ENCODE measurements around the gene C6orf89.
"Not testable (repeated sequence)": the region's sequence is repeated elsewhere in the genome, so short reads cannot be mapped to it uniquely, and the experiment has no call there.

Gene C6orf89

DNA sequence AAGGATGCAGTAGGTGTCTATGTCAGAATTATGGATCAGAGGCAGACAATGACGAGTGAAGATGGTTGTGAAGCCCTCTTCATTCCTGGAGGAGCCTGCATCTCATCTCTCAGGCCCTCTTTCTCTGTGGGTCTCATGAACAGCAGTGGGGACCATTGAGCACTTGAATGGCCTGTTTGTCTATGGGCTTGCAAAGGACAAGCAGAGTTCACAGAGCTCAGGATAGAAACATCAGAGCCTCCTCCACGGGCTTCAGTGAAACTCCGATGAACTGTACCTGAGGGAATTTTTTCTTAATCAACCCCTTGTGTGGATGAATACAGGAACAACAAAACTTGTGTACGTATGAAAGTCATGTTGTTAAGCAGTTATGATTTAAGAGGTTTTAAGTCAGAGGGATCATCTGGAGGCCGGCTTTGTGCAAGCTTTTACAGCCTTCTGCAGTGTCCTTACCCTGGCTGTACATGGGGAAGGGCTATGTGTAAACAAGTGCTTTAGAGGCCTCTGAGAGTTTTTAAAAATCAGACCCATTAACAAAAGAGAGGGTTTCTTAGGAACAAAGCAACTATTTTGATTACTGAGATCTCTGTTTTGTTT is 39.1 kb downstream of the C6orf89 start:
- no peak for DNase-seq

DNA sequence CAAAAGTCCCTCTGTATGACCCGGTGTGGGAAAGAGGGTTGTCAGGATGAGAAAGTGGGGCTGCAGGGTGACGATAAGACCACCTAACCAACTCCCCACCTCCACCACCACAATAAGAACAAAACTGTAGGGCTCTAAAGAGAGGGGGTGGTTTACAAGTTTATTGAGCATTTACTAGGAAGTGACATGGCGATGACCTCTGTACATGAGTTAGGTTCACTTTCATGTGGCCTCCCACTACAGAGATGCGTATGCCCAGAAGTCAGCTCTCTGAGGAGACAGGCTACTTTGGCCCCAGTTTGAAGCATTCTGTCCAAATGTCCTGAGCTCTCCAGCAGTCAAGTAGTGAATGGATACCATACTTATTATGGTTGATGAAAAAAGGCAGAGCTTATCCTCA is 40.1 kb downstream of the C6orf89 start:
- no peak for DNase-seq

DNA sequence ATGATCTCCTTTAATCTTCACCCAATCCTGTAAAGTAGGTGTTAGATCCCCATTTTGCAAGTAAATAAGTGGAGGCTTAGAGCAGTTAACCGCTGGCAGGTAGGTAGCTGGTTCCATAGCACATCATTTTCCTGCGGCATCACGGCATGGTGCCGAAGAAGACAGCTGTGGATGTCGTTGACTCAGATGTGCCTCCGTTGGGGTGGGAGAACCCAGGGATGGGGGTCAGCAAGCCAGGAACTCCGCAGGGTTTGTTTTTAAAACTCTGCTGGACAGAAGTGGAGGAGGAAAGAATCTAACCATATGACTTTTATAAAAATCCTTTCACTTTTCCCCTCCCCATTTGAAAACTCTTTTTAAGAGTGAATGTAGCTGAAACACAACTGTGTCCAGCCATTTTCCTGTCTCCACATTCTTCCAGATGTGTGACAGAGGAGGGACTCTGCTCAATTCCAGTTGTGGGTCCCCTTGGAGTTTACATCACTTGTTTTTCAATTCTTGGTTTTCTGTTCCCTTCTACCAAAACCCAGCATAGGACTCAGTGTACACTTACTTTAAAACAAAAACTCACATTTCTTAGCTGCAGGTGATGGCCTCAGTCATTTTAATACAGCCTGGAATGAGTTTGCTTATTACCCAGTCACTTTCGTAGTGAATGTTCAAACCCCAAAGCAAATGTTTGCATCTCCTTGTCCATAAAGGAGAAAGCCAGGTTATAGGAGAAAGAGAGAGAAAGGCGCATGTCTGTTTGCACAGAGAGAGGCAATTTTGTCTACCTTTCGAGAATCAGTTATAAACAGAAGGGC is 41.2 kb downstream of the C6orf89 start:
- DNase-seq, result no peak

DNA sequence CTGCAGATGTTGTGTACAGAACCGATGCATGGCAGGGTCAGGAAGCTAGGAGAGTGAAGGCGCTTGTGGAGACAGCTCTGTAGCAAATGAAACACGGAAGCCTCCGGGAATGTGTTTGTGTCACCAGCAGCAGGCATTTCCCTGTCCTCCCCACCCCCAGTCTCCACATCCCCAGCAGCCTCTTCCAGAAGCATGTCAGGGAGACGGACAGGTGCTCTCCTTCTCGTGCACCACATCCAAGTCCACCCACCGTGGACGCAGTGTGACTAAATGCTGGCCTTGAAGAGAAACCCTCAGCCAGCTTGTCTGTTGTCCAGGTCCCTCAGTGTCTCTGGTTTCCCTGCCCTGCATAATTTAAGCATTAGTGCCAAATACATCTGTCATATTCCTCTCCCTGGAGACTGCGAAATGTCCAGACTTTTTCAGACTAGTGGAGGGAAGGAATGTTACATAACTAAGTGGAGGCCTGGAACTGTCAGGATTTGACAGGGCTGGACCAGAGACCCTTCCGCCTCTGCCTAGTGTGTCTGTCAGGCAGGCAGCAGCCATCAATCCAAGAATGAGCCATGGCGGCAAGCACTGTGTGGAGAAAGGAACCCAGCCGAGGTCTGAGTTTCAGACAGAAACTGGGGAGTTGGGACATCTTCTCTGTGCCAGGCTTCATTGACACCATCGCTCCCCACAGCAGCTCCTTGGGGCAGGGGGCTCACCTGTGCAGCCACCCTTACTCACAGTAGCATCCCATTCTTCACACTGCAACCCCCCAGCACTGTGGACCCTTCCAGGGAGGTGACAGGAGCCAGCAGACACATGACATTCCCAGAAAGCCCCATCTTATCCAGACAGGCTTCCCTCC is 42.2 kb downstream of the C6orf89 start:
- no peak for DNase-seq

DNA sequence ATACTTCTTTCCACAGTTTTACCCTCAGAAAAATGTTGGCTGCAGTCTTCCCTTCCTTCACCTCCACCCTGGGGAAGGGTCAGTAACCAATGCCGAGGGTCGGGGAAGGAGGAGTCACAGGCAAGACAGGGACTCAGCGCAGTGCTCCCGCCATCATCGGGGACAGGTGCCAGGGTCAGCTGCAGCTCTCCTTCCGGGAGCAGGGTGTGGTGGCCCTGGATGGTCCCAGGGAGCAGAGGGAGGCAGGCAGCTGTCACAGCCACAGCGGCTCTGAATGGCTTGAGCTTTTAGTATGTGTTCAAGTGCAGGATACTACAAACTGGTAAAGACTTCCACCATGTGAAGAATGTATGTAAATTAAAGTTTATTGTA is 42.8 kb downstream of the C6orf89 start:
- no peak for DNase-seq

DNA sequence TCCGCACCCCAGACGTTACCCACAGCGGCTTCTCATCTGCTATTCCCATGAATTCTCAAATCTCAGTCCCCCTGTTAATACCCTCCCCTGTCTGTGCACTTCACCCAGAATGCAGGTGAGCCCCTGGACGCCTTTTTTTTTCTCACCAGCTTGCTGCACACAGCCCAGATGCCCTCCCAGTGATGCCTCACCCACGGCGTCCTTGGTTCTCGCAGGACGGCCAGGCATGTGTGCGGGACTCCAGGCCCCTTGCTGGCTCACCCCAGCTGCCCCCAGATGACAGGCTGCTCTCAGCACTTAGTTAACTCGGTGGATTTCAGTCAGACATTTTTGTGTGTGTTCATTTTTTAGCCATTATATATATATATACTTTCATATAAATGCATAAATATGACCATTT is 43.4 kb downstream of the C6orf89 start:
- DNase-seq, result no peak

DNA sequence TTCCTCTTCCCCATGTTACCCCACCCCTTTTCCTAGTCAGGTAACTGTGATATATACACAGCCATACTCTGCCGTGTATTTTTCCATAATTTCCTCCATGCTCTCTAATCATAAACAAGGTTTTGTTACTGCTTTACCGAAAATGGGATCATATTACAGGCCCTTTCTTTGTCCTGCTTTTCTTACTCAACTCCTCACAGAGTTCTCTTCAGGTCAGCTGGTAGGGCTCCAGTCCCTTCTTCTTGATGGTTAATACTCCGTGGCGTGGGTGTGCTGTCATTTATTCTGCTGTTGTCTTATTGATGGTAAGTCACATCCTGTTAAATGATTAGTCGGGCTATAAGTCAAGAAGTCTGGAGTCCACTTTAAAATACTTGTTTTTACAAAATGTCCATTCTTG is 43.9 kb downstream of the C6orf89 start:
- DNase-seq, result no peak

DNA sequence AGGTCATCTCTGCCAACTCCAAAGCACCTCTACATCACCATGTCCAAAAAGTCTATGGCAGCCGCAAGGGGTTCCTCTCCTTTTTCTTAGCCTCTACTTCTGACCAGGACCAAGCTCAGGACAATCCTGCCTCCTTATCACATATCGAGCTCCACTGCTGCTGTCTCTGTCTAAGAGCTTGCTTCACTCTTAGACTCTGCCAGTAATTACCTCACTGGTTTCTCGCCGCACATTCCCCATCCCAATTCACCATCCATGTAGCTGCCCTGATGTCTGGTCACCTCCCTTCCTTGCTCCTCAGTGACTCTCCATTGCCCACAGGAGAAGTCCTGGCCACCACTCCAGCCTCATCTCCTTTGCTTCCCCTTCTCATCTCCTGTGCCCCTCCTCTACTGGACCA is 44.7 kb downstream of the C6orf89 start:
- DNase-seq, result no peak

DNA sequence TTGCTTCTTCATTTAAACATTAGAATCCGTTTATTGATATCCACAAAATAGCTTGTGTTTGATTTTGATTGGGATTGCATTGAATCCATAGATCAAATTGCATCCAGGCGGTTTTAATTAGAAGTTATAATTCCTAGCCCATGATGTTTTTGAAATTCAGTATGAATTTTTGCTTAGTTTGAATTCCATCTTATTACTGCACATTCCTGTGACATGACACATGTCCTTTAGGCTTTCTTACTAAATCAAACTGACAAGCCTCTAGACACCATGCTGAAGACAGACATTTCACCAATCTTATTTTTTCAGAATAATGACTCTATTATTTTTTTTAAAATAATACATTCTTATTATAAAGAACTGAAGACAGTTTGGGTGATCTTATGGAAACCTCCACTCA is 47.4 kb downstream of the C6orf89 start:
- no peak for DNase-seq

DNA sequence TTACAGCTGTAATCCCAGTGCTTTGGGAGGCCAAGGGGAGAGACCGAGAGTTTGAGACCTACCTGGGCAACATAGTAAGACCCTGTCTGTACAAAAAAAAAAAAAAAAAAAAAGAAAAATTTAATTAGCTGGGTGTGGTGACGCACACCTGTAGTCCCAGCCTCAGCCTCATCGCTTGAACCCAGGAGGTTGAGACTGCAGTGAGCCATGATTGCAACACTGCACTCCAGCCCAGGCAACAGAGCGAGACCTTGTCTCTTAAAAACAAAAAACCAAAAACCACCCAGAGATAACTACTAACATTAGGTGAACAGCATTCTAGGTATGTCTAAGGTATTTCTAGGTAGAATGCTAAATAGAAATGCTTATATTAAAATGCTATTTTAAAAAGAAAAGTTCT is 47.8 kb downstream of the C6orf89 start:
- no peak for DNase-seq

DNA sequence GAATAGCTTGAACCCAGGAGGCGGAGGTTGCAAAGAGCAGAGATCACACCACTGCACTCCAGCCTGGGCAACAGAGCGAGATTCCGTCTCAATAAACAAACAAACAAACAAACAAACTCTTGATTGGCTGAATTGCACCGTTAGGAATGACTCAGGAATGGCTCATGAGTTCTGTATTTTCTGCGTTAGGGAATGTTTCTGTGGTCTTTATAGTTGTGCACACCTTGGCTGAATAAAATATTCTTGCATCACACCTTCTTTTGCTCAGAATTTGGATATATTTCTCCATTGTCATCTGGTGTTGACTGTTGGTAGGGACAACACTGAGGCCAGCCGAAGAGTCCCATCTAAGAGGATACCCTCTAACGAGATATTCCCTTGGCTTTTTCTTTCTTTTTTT is 49.1 kb downstream of the C6orf89 start:
- DNase-seq, result no peak

DNA sequence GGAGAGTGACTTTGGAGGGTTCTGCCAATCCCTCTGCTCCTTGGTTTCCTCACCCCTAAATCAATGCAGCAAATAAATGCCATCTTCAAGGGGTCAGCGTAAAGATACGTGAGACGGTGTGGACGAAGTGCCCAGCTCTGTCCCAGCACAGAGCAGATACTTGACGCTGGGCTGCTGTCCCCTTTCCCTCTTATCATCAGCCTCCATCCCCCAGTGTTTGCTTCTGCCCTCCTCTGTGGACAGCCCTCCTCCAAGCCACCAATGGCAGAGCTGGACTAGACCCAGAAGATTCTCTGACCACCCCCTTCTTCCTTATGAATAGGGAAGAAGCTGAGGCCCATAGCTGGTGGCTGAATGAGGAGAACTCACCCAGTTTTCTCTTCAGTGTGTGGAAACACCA is 51.1 kb downstream of the C6orf89 start:
- DNase-seq, result no peak

DNA sequence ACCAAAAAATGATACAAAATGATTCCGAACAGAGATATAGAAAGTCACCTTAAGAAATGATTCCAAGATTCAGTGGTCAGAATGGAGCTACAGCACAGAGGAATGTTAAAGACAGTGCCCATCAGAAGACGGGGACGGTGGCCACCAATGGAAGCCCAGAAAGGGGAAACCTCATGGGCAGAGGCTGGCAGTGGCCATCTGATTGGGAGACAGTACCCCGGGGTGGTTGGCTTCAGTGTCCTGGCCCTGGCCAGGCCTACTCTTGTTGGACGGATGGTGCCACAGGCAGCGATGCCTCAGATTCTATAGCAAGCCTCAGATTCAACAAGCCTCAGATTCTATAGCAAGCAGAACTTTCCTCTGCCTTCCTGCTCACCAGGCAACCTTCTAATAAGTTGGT is 52.1 kb downstream of the C6orf89 start:
- no peak for DNase-seq

DNA sequence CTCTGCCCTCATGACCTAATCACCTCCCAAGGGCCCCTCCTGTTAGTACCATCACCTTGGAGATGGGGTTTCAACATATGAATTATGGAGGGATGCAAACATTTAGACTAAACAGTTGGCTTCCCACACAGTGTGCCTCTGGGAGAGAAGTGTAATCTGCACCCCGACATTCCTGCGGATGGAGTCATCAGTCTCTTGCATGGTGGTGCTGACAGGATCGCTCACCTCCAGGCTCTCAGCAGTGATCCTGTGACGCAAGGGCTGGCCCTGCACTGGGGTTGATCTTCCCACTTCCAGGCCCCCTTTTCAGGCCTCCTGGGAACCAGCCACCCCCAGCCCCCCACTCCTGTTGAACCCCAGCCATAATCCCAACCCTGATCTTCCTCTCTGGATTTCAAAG is 52.8 kb downstream of the C6orf89 start:
- DNase-seq, result no peak

DNA sequence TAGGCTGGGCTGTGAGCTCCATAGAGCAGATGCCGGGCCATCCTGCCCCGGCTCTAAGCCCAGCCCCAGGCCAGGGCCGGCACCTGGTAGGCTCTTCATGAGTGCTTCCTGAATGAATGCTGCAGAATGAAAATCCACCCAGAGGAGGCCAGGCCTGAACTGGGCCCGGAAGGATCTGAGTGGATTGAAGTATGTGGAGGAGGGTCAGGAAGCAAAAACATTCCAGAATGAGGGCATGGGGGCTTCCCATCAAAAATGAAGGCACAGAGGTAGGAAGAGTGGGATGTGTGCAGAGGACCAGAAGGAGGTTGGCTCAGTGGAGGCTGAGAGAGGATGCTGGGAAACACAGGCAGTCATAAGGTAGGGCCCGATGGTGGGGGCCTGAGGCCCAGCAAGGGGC is 53.3 kb downstream of the C6orf89 start:
- not testable (repeated sequence) for DNase-seq

DNA sequence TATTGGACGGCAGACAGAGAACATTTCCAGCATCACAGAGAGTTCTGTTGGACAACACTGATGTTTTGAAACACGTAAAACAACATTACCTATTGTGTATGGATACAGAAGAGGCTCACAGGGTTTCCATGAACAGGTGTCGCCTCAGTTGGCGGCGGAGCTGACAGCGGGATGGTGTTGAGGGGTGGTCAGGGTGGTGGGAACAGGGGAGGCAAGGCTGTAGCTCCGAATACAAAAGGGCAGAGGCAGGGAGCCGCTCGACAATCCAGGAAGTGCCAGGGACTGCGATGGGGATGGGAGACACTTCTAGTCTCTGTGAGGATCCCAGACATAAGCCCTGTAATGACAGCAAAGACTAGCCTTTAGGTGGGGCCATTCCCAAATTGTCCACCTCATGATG is 54.3 kb downstream of the C6orf89 start:
- DNase-seq, result no peak

DNA sequence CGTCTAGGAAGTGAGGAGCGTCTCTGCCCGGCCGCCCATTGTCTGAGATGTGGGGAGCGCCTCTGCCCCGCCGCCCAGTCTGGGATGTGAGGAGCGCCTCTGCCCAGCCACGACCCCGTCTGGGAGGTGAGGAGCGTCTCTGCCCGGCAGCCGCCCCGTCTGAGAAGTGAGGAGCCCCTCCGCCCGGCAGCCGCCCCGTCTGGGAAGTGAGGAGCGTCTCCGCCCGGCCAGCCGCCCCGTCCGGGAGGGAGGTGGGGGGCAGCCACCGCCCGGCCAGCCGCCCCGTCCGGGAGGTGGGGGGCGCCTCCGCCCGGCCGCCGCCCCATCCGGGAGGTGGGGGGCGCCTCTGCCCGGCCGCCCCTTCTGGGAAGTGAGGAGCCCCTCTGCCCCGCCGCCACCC is 55.8 kb downstream of the C6orf89 start:
- DNase-seq, result not testable (repeated sequence)

DNA sequence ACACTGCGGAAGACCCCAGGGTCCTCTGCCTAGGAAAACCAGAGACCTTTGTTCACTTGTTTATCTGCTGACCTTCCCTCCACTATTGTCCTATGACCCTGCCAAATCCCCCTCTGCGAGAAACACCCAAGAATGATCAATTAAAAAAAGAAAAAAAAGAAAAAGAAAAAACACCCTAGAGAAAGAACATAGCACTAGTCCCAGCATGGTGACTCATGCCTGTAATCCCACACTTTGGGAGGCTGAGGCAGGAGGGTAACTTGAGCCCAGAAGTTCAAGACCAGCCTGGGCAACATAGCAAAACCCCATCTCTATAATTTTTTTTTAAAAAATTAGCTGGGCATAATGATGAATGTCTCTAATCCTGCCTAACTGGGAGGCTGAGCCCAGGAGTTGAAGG is 56.6 kb downstream of the C6orf89 start:
- not testable (repeated sequence) for DNase-seq

DNA sequence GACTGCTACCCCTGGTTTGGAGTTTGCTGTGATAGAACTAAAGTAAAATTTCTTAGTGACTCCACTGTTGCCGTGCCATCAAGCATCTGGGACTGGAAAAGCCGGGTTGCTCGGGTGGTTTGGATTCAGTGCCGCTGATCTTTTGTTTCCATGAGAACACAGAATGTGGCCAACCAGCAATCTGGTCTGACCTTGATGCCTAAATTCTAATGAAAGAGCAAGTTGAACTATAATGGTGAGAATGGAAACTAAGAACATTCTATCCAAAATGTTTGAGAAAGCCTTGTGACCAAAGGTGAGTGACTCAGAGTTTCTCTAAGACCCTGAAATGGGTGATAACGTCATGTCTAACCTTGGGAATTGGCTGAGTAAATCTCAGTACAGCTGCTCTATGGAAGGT is 58.9 kb downstream of the C6orf89 start:
- DNase-seq, result no peak

DNA sequence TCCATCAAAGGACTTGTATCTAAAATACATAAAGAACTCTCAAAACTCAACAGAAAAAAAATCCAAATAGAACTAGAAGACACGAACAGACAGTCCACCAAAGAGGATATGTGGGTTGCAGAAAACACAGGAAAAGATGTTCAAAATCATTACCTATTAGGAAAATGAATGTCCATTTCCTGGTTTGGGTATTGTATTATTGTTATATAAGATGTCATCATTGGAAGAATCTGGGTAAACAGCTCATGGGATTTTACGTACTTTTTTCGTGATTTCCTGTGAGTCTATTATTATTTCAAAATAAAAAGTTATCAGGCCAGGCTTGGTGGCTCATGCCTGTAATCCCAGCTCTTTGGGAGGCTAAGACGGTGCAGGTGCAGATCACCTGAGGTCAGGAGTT is 59.5 kb downstream of the C6orf89 start:
- no peak for DNase-seq

DNA sequence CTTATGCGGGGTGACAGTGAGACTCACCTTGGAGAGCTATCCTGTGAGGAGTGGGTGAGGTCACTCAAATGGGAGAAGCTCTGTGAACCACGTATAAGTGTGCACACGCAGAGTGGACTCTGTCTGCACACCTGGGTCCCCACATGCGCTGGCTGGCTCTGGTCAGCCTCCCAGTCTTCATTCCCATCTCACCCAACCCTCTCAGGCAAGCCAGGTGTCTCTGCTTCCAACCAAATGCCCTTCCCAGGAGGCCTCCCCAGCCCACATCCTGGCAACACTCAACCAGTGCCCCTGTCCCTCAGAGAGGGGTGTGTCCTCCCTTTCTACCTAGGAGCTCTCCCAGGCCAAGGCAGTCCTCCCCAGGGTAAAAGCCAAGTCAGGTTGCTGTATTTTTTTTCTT is 60.8 kb downstream of the C6orf89 start:
- no peak for DNase-seq

DNA sequence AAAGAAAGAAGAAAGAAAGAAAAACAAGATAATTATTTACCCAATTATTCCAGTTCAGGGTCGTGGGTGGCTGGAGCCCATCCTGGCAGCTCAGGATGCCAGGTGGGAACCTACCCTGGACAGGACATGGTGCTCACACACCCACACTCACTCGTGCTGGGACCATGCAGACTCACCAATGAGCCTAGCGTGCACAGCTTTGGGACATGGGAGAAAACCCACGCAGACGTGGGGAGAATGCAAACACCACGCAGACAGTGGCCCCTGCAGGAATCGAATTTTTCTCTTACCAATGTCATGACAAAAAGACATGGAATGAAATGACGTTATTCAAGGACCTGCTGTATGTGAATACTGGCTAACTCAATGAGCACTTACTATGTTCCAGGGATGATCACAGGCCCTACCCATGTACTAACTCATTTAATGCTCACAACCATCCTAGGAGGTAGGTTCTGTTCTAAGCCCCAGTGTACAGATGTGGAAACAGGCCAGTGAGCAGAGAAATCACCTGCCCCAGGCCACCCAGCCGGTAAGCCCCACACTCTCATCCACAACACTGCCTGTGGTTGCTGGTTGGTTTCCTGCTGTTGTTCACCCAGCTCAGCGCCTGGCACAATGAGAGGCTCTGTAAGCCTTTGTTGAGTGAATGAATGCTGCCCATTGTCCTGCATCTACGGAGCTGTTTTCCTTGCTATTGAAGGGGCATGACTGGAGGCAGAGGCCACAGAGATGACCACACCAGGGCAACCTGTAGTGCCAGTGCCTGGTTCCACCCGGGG is 62.0 kb downstream of the C6orf89 start:
- no peak for DNase-seq

DNA sequence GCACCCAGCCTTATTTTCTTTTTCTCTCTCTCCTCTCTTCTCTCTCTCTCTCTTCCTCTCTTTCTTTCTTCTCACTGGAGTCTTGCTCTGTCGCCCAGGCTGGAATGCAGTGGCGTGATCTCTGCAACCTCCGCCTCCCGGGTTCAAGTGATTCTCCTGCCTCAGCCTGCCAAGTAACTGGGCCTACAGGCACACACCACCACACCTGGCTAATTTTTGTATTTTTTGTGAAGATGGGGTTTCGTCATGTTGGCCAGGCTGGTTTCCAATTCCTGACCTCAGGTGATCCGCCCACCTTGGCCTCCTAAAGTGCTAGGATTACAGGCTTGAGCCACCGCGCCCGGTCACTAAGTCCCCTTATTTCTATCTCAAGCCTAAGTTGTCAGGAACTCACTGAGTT is 63.3 kb downstream of the C6orf89 start:
- DNase-seq, result not testable (repeated sequence)
